Esophagus squamous epithelium (tissue), 4 donors: Measurements from ENCODE around the gene TCEAL4.

Experiments
- CTCF ChIP-seq, 6 experiments: fragments of 450-650 bp in 4 of 6; fragments of 200-600 bp in 2 of 6; sonication (generic) in 2 of 6; IDR thresholded peaks; one replicate each; pipeline ENCODE4 v1.5.1; 2016 to 2019; ENCODE audit warnings: antibody characterized with exemption in 6 of 6, mild to moderate bottlenecking in 4 of 6, moderate library complexity in 4 of 6
- POLR2A ChIP-seq, 4 donors: fragments of 450-650 bp; IDR thresholded peaks; one replicate each; pipeline ENCODE4 v1.6.1; 2017; ENCODE audit warnings: antibody characterized with exemption in 4 of 4, mild to moderate bottlenecking in 4 of 4, moderate library complexity in 3 of 4

GRCh38 chrX:103565752-103566151 is 19.6 kb upstream of the TCEAL4 start:
- no peak for TF ChIP-seq CTCF (IDR thresholded peaks at IDR 0.05)
- no peak for TF ChIP-seq POLR2A (IDR thresholded peaks at IDR 0.05)
